Kidney (tissue), 14 donors: ENCODE results near the gene ADGRG1. TPM values are rescaled to one million over a fixed set of nuclear protein-coding genes. Genes with fewer than 3 reads are reported as not detected.

Source experiments
- DNase-seq, 5 donors: peaks; one replicate each; pipeline ENCODE4 v3.0.0-alpha.2; 2013 to 2020
- FAIRE-seq: peaks from 2 replicates; lab custom pipeline; 2012; peaks lifted over from hg19 to GRCh38; lab: Jason Lieb, UNC
- H3K27ac ChIP-seq, 2 donors: one replicate each; pipeline ENCODE4 v1.7.0; 2013; ENCODE audit warnings: low read depth in 2 of 2, low read length in 2 of 2, inconsistent platforms in 1 of 2
- H3K27me3 ChIP-seq: one replicate; pipeline ENCODE4 v1.7.1; 2013; ENCODE audit warnings: low read length, inconsistent platforms; ENCODE audit not compliant: control insufficient read depth, insufficient read depth
- H3K36me3 ChIP-seq, 3 donors: one replicate each; pipeline versions ENCODE4 v1.7.0 to v1.7.1; 2013; ENCODE audit warnings: low read length in 3 of 3, control low read depth in 1 of 3, inconsistent platforms in 1 of 3; ENCODE audit not compliant: insufficient read depth in 3 of 3, control insufficient read depth in 2 of 3
- H3K4me1 ChIP-seq, 3 donors: one replicate each; pipeline versions ENCODE4 v1.7.0 to v1.7.1; 2013; ENCODE audit warnings: low read length in 3 of 3, inconsistent platforms in 1 of 3, low read depth in 1 of 3; ENCODE audit not compliant: control insufficient read depth in 2 of 3, insufficient read depth in 2 of 3
- H3K4me3 ChIP-seq, 3 donors: one replicate each; pipeline versions ENCODE4 v1.7.0 to v1.8.1; 2013; ENCODE audit warnings: low read length in 3 of 3, control low read depth in 1 of 3, inconsistent platforms in 1 of 3
- H3K9ac ChIP-seq, 3 donors: one replicate each; pipeline versions ENCODE4 v1.7.0 to v1.7.1; 2013; ENCODE audit warnings: low read length in 3 of 3, control low read depth in 1 of 3, inconsistent platforms in 1 of 3
- H3K9me3 ChIP-seq, 3 donors: one replicate each; pipeline versions ENCODE4 v1.7.0 to v1.7.1; 2013; ENCODE audit warnings: low read length in 3 of 3, control low read depth in 1 of 3, inconsistent platforms in 1 of 3; ENCODE audit not compliant: control insufficient read depth in 2 of 3, insufficient read depth in 1 of 3
- intact Hi-C: fragments of 100-400 bp; cut with DNase I; formaldehyde crosslinking; loops from one replicate; pipeline ENCODE4 v1.11.1; 2022
- polyA plus RNA-seq: library from polyadenylated mRNA; stranded (reverse); fragments of 350-450 nt; fragmentation: Illumina TruSeq; extraction: RNeasy Lipid Tissue Mini Kit (QIAGEN cat#74804); gene quantifications from one replicate; pipeline ENCODE4 v1.2.3, GENCODE V29; 2014; ENCODE audit warnings: low read depth, low replicate concordance; ENCODE audit not compliant: insufficient read depth
- total RNA-seq: library from RNA; stranded (reverse); fragmentation: NEBNext Ultra II Directional; extraction: Animal tissue kit (Norgen Biotek cat#: 25700); gene quantifications from one replicate; pipeline ENCODE4 v1.2.1, GENCODE V29; 2021
- TF ChIP-seq, protein P1 (sequence below): IDR thresholded peaks from 3 replicates; pipeline ENCODE4 v1.5.1; 2012; ENCODE audit warnings: mild to moderate bottlenecking, moderate library complexity, borderline replicate concordance; ENCODE audit not compliant: insufficient read depth; ENCODE audit errors: extremely low read depth
- donor health status: control.
- donor health status: control.
- donor health status: control.
- donor health status: control.
- donor health status: control.
- donor health status: DM: yes; HTN: yes; CAD: no.
- donor health status: Normal renal cell carcinoma (clear cell type).

Gene ADGRG1
- total and polyA plus RNA-seq, 2 donors from 2014 or later = 188 to 351 TPM

DNA sequence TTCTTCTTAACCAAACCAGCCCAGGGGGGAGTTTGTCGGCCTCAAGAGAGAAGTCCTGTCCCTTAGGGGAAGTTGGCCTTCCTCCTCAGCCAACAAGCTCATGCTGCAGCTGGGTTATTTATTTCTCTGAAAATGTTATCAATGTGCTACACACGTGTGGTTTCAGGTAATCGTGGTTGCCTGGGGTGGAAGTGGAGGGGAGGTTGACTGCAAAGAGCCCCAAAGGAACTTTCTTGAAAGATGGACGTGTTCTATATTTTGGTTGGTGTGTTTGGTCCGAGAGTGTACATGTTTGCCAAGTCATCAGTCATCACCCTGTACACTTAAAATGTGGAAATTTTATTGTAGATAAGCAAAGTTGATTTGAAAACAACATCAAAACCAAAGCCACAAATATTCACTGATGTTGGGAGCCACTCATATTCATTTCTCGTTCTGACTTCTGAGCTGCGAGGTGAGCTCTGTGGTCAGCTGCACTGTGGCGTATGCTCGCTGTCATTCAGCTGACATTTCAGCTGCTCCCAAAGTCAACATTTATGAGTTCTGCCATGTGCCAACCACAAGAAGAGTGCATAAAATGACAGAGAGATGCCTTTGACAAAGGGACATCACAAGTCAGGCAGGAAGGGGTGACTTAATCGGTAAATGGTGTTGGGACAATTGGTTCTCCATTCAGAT, 26.5 kb upstream of the ADGRG1 start:
- DNase-seq = no peak
- intact Hi-C loops = no loop called here
- no peak for FAIRE-seq
- Histone ChIP-seq H3K4me3 (no peak overlapping the region), H3K4me1 (peaks cover 0 to 18% (median 14%) of the 10 kb centered on the region in 3 donors), H3K27me3 (no peaks in the 10 kb centered on the region), H3K9me3 (no peaks in the 10 kb centered on the region), H3K9ac (peak overlapping the region in 1 of 3 donors; percentile 38), H3K36me3 (no peaks in the 10 kb centered on the region), H3K27ac (peak overlapping the region; percentile 53 to 87)
- TF ChIP-seq, protein P1, sequence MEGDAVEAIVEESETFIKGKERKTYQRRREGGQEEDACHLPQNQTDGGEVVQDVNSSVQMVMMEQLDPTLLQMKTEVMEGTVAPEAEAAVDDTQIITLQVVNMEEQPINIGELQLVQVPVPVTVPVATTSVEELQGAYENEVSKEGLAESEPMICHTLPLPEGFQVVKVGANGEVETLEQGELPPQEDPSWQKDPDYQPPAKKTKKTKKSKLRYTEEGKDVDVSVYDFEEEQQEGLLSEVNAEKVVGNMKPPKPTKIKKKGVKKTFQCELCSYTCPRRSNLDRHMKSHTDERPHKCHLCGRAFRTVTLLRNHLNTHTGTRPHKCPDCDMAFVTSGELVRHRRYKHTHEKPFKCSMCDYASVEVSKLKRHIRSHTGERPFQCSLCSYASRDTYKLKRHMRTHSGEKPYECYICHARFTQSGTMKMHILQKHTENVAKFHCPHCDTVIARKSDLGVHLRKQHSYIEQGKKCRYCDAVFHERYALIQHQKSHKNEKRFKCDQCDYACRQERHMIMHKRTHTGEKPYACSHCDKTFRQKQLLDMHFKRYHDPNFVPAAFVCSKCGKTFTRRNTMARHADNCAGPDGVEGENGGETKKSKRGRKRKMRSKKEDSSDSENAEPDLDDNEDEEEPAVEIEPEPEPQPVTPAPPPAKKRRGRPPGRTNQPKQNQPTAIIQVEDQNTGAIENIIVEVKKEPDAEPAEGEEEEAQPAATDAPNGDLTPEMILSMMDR = no peak

- no peaks in the 10 kb centered on the region for H3K36me3 ChIP-seq
- no peak for DNase-seq
- H3K4me1 ChIP-seq = peaks cover 0 to 19% (median 14%) of the 10 kb centered on the region in 3 donors
- FAIRE-seq = no peak
- TF ChIP-seq, protein P1 = no peak
- no peaks in the 10 kb centered on the region for H3K27me3 ChIP-seq
- H3K4me3 ChIP-seq = no peak overlapping the region
- no peaks in the 10 kb centered on the region for H3K9me3 ChIP-seq
- intact Hi-C loops = no loop called here
- H3K27ac ChIP-seq = peak overlapping the region in 1 of 2 donors; percentile 23
- H3K9ac ChIP-seq = no peak overlapping the region
Observed at GRCh38 chr16:57603115-57604024, 25.1 kb upstream of the ADGRG1 start.

DNA sequence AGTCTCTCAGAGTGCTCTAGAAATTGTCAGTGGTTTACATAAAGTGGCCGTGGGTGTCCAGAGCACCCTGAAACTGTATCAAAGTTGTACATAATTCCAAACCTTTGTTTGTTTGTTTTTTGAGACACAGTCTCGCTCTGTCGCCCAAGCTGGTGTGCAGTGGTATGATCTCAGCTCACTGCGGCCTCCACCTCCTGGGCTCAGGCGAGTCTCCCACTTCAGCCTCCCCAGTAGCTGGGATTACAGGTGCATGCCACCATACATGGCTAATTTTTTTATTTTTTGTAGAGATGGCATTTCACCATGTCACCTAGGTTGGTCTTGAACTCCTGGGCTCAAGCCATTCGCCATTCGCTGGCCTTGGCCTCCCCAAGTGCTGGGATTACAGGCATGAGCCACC, 24.3 kb upstream of the ADGRG1 start:
- DNase-seq (no peak), FAIRE-seq (no peak)
- no peaks in the 10 kb centered on the region for H3K27me3 ChIP-seq
- TF ChIP-seq, protein P1 = no peak
- H3K4me1 ChIP-seq = peaks cover 0 to 19% (median 14%) of the 10 kb centered on the region in 3 donors
- H3K27ac ChIP-seq = peak overlapping the region; percentile 20 to 25
- intact Hi-C loops = no loop called here
- no peaks in the 10 kb centered on the region for H3K9me3 ChIP-seq
- no peaks in the 10 kb centered on the region for H3K36me3 ChIP-seq
- H3K9ac ChIP-seq = no peak overlapping the region
- H3K4me3 ChIP-seq = no peak overlapping the region
